HepG2 (cell line): Measurements from ENCODE around the gene UCN2. TPM values are rescaled to one million over a fixed set of nuclear protein-coding genes. Genes with fewer than 3 reads are reported as not detected.
A peak's percentile ranks its signal among the peaks of the same experiment; 100 is the strongest.

Experiments used
- AKNA ChIP-seq: sonication (generic); formaldehyde crosslinking; IDR thresholded peaks from 2 replicates; pipeline ENCODE4 v1.4.0; 2020; ENCODE audit warnings: missing genetic modification reagents, borderline replicate concordance
- CREM ChIP-seq, 2 experiments: sonication (generic) in 1 of 2; formaldehyde crosslinking in 1 of 2; IDR thresholded peaks; 2 replicates each; pipeline versions ENCODE4 v1.4.0 to v1.6.1; 2016 to 2020; ENCODE audit warnings: antibody characterized with exemption in 1 of 2, mild to moderate bottlenecking in 1 of 2, missing genetic modification reagents in 1 of 2
- FOXO1 ChIP-seq: sonication (generic); formaldehyde crosslinking; IDR thresholded peaks from 2 replicates; pipeline ENCODE4 v1.4.0; 2020; ENCODE audit warnings: missing genetic modification reagents
- HMGXB4 ChIP-seq, 2 experiments: sonication (generic) in 1 of 2; formaldehyde crosslinking in 1 of 2; IDR thresholded peaks; 2 replicates each; pipeline versions ENCODE4 v1.4.0 to v1.6.1; 2018 to 2020; ENCODE audit warnings: missing genetic modification reagents in 2 of 2, borderline replicate concordance in 1 of 2, low read depth in 1 of 2, mild to moderate bottlenecking in 1 of 2, missing biosample characterization in 1 of 2
- SMARCC2 ChIP-seq: fragments of 450-650 bp; IDR thresholded peaks from 2 replicates; pipeline ENCODE4 v1.6.1; 2017; ENCODE audit warnings: antibody characterized with exemption, mild to moderate bottlenecking
- TCF12 ChIP-seq, 2 experiments: fragments of 450-650 bp in 1 of 2; sonication (generic) in 1 of 2; formaldehyde crosslinking in 1 of 2; IDR thresholded peaks; 2 replicates each; pipeline versions ENCODE4 v1.6.1 to v1.8.0; 2017 to 2022; ENCODE audit warnings: antibody characterized with exemption in 1 of 2, mild to moderate bottlenecking in 1 of 2, missing genetic modification reagents in 1 of 2, moderate library complexity in 1 of 2
- TRIM22 ChIP-seq: fragments of 450-650 bp; IDR thresholded peaks from 2 replicates; pipeline ENCODE4 v1.6.1; 2017
- ZFP36 ChIP-seq: fragments of 150-350 bp; IDR thresholded peaks from 2 replicates; pipeline ENCODE4 v1.6.1; 2018; ENCODE audit warnings: borderline replicate concordance, low read length, low read depth; ENCODE audit not compliant: partially characterized antibody
- ZHX2 ChIP-seq, 2 experiments: sonication (generic) in 1 of 2; formaldehyde crosslinking in 1 of 2; IDR thresholded peaks; 2 replicates each; pipeline versions ENCODE4 v1.6.1 to v1.9.0; 2014 to 2022; ENCODE audit warnings: antibody characterized with exemption in 1 of 2, borderline replicate concordance in 1 of 2, inconsistent platforms in 1 of 2, low read depth in 1 of 2, missing genetic modification reagents in 1 of 2
- ZNF652 ChIP-seq: IDR thresholded peaks from 2 replicates; pipeline ENCODE4 v1.6.1; 2016; ENCODE audit warnings: low read depth, borderline replicate concordance
- polyA plus RNA-seq, 8 experiments: library from polyadenylated mRNA; depleted of rRNA in 3 of 8; stranded (reverse) in 7 of 8; unstranded in 1 of 8; fragments of >200 nt; fragmentation: Illumina TruSeq in 4 of 8; extraction: Trizol in 4 of 8; gene quantifications; 2 replicates each; pipeline versions ENCODE4 v1.2.1 to v1.2.3, GENCODE V29; 2011 to 2016; ENCODE audit warnings: low read depth in 4 of 8, missing spikeins in 1 of 8, mixed read lengths in 1 of 8; ENCODE audit not compliant: insufficient read depth in 1 of 8
- total RNA-seq, 5 experiments: library from RNA; depleted of rRNA; stranded (reverse); fragments of >200 nt; fragmentation: Illumina TruSeq; extraction: Trizol; gene quantifications; 2 replicates each; pipeline ENCODE4 v1.2.3, GENCODE V29; 2016; ENCODE audit warnings: low read depth in 1 of 5

Gene UCN2
- total and polyA plus RNA-seq, 2 of the 13 experiments (the other 11 are each of a cell fraction or from before 2014, with no cell fraction given), result 0.07 to 1.5 TPM

DNA sequence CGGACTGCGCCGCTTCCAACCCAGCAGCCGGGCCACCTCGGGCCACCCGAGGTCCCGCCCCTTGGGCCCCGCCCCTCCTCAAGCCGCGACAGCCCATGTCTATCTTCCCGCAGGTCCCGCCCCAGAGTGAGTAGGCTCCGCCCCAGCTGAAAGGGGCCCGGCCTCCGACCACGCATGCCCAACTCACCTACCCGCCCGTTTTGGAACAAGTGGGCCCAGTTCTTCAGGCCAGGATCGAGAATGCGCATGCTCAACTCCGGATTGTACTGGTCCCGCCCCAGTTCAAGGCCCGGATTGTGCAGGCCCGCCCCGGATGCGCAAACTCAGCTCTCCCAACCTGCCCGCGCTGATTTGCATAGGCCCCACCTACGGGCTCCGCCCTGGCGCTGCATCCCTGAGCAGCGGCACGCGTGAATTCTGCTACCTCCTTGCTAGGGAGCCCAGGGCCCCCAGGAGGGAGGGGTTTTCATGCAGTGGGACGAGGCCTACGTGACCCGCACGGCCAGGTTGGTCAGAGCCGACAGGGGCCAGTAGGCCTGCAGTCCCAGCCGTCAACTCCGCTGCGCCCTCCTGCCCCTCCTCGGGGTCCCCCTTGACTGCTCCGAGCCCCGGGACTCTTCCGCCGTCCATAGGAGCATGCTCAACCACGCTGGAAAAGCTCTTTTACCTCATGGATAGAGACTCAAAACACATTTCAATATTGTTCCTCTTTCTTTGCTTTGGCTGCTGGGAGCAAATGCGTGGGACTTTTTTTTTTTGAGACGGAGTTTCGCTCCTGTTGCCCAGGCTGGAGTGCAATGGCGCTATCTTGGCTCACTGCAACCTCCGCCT is 6.6 kb downstream of the UCN2 start, which contains the start of gene PFKFB4 (continued):
- TF ChIP-seq TCF12 (IDR thresholded peaks at IDR 0.05) (no peak), TCF12 (CRISPR knock-in tag; IDR thresholded peaks at IDR 0.05) (no peak), TRIM22 (no peak), CREM (IDR thresholded peaks at IDR 0.05) (peak; percentile 67), CREM (CRISPR knock-in tag; IDR thresholded peaks at IDR 0.05) (no peak), ZFP36 (no peak), ZHX2 (IDR thresholded peaks at IDR 0.05; ENCODE audit: low read depth) (no peak), ZHX2 (CRISPR knock-in tag; IDR thresholded peaks at IDR 0.05; ENCODE audit: borderline replicate concordance) (no peak), HMGXB4 (CRISPR knock-in tag; IDR thresholded peaks at IDR 0.05; ENCODE audit: borderline replicate concordance in 1 of 2, low read depth in 1 of 2) (peak; percentile 60 to 80; a peak in 3 of 4 replicates), AKNA (CRISPR knock-in tag) (no peak), SMARCC2 (no peak), FOXO1 (CRISPR knock-in tag) (peak; percentile 76), ZNF652 (CRISPR knock-in tag) (peak; percentile 55; the same call in 1 of the 2 replicates)
